ENCODE measurements around the gene POLE3.

Gene POLE3

DNA sequence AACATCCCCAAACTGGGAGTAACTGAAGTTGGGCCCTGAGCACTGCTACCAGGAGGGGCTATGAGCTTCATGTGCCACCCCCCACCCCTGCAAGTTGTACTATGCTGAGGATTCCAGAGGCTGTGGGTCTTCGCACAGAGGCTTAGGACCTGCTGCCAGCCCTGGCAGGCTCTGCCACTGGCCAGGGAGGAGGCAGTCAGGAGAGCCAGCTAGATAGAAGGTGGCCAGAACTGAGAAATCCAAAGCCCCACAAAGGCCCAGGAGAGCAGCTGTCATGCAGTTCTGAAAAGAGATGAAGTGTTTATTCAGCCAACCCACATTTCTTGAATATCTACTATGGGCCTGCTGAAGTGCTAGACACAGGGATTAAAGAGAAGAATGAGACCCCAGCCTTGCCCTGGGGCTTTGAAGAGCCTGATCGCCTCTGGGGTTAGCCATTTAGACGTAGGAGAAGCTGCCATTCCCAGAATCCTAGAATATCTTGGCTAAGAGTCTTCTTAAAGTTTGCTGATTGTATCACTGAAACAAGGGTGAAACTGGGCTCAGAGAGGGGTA lies 10.8 kb downstream of the POLE3 start:
- no peak overlapping the region for H3K27ac ChIP-seq
- no peaks in the 10 kb centered on the region for H3K9me3 ChIP-seq (ENCODE audit: control insufficient read depth, low read length)
- peak overlapping the region; percentile 76 for H3K4me2 ChIP-seq (ENCODE audit: low read length)
- H3K36me3 ChIP-seq (ENCODE audit: control insufficient read depth, insufficient read depth, low read length) = no peaks in the 10 kb centered on the region
- TF ChIP-seq, protein P1, sequence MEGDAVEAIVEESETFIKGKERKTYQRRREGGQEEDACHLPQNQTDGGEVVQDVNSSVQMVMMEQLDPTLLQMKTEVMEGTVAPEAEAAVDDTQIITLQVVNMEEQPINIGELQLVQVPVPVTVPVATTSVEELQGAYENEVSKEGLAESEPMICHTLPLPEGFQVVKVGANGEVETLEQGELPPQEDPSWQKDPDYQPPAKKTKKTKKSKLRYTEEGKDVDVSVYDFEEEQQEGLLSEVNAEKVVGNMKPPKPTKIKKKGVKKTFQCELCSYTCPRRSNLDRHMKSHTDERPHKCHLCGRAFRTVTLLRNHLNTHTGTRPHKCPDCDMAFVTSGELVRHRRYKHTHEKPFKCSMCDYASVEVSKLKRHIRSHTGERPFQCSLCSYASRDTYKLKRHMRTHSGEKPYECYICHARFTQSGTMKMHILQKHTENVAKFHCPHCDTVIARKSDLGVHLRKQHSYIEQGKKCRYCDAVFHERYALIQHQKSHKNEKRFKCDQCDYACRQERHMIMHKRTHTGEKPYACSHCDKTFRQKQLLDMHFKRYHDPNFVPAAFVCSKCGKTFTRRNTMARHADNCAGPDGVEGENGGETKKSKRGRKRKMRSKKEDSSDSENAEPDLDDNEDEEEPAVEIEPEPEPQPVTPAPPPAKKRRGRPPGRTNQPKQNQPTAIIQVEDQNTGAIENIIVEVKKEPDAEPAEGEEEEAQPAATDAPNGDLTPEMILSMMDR (IDR thresholded peaks at IDR 0.05) = no peak
- H3K9ac ChIP-seq = no peak overlapping the region
- no peaks in the 10 kb centered on the region for H3K27me3 ChIP-seq (ENCODE audit: control insufficient read depth, insufficient read depth, low read length)
- peaks cover 3% of the 10 kb centered on the region for H3K79me2 ChIP-seq
- H3K4me1 ChIP-seq = peaks cover 7% of the 10 kb centered on the region
- peak overlapping the region; percentile 91 for H3K4me3 ChIP-seq (ENCODE audit: low read depth, low read length)
- H2AFZ ChIP-seq = no peak overlapping the region

DNA sequence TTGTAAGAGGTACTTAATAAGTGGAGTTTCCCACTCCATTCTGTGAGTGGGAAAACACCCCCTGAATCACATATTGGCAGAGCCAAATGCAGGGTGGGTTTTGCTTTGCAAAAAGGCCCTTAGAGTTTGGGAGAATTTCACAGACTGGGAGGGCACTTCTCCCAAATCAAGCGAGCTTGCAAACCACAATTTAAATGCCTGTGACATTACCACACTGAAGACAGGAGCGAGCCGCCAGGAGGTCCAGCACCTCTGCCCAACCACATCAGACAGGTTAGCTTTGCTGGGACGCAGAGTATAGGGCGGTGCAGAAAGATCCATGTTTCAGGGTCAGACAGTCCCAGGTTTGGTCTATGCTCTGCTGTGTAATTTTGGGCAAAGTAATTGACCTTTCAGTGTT lies 11.7 kb downstream of the POLE3 start:
- H3K4me3 ChIP-seq (ENCODE audit: low read depth, low read length) = no peak overlapping the region
- no peaks in the 10 kb centered on the region for H3K36me3 ChIP-seq (ENCODE audit: control insufficient read depth, insufficient read depth, low read length)
- no peak overlapping the region for H3K27ac ChIP-seq
- H3K9me3 ChIP-seq (ENCODE audit: control insufficient read depth, low read length) = no peaks in the 10 kb centered on the region
- TF ChIP-seq, protein P1 (IDR thresholded peaks at IDR 0.05) = no peak
- H3K27me3 ChIP-seq (ENCODE audit: control insufficient read depth, insufficient read depth, low read length) = no peaks in the 10 kb centered on the region
- H3K4me2 ChIP-seq (ENCODE audit: low read length) = peak overlapping the region; percentile 76
- peaks cover 4% of the 10 kb centered on the region for H3K4me1 ChIP-seq
- H3K79me2 ChIP-seq = peaks cover 3% of the 10 kb centered on the region
- no peak overlapping the region for H3K9ac ChIP-seq
- H2AFZ ChIP-seq = no peak overlapping the region

DNA sequence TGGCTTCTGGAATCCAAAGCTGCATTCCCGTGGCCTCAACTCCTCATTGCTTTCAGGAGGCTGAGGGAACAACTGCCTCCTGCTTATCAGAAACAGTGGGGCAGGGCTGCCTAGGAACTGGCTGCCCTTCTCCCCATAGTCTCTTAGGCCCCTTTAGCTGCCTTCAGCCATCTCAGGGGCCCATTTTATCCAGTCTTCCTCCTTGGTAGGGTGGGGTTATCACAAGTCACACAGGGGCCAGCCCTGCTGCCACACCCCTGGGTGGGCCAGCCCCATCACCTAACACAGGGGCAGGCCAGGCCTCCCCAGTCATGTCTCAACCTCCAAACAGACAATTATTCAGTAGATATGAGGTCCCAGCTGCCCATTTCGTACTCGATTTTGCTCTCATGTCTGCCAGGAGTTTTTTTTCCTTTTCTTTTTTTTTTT lies 13.3 kb downstream of the POLE3 start:
- no peak overlapping the region for H3K27ac ChIP-seq
- no peak overlapping the region for H3K4me2 ChIP-seq (ENCODE audit: low read length)
- peaks cover 3% of the 10 kb centered on the region for H3K79me2 ChIP-seq
- no peak overlapping the region for H3K9ac ChIP-seq
- TF ChIP-seq, protein P1 (IDR thresholded peaks at IDR 0.05) = no peak
- H2AFZ ChIP-seq = no peak overlapping the region
- H3K9me3 ChIP-seq (ENCODE audit: control insufficient read depth, low read length) = no peaks in the 10 kb centered on the region
- no peaks in the 10 kb centered on the region for H3K36me3 ChIP-seq (ENCODE audit: control insufficient read depth, insufficient read depth, low read length)
- H3K4me3 ChIP-seq (ENCODE audit: low read depth, low read length) = no peak overlapping the region
- peaks cover 4% of the 10 kb centered on the region for H3K4me1 ChIP-seq
- no peaks in the 10 kb centered on the region for H3K27me3 ChIP-seq (ENCODE audit: control insufficient read depth, insufficient read depth, low read length)

DNA sequence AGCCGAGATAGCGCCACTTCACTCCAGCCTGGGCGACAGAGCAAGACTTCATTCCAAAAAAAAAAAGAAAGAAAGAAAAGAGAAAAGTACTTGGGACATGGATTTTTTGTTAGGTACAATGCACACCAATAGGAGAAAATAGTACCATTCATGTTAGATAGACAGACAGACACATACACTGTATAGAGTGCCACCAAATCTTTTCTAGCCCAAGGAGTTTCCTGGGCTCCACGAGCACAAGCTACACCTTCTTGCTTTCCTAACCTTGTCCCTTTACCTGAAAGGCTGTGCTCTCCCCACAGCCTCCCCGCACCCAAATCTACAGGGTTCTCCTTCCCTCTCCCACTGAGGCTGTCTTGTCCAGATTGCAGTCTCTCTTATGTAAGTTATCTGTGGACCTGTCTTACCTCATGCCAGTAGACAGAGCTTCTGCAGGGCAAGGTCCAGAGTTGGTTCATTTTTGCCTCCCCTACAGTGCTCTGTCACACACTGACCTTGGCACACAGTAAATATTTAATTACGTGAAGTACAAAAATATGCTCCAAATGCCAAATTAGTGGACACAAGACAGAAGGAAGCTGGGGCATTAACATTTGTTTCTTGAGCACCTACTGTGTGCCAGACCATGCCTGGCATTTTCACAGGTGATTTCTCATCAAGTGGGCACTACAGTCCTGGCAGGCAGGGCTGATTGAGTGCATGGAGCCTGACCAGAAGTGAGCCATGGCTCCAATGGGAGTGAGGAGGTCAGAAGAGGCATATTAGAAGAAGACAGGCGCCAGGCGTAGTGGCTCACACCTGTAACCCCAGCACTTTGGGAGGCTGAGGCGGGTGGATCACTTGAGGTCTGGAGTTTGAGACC lies 15.2 kb downstream of the POLE3 start:
- H2AFZ ChIP-seq = no peak overlapping the region
- no peak overlapping the region for H3K4me2 ChIP-seq (ENCODE audit: low read length)
- H3K27ac ChIP-seq = no peak overlapping the region
- H3K9me3 ChIP-seq (ENCODE audit: control insufficient read depth, low read length) = no peaks in the 10 kb centered on the region
- TF ChIP-seq, protein P1 (IDR thresholded peaks at IDR 0.05) = no peak
- H3K79me2 ChIP-seq = peaks cover 3% of the 10 kb centered on the region
- no peaks in the 10 kb centered on the region for H3K36me3 ChIP-seq (ENCODE audit: control insufficient read depth, insufficient read depth, low read length)
- H3K4me3 ChIP-seq (ENCODE audit: low read depth, low read length) = no peak overlapping the region
- H3K4me1 ChIP-seq = no peaks in the 10 kb centered on the region
- H3K27me3 ChIP-seq (ENCODE audit: control insufficient read depth, insufficient read depth, low read length) = no peaks in the 10 kb centered on the region
- H3K9ac ChIP-seq = no peak overlapping the region

Measured in parathyroid adenoma (tissue), 2 donors.